Liver (tissue), 9 donors: ENCODE data around the gene HYCC2. TPM values are rescaled to one million over a fixed set of nuclear protein-coding genes. Genes with fewer than 3 reads are reported as not detected.

Experiments
- DNase-seq: peaks from one replicate; pipeline ENCODE4 v3.0.0-alpha.2; 2017; ENCODE audit warnings: low spot score
- H3K27ac ChIP-seq, 2 donors: one replicate each; pipeline ENCODE4 v1.7.0; 2013; ENCODE audit warnings: inconsistent platforms in 2 of 2, low read length in 2 of 2, control low read depth in 1 of 2, low read depth in 1 of 2, mild to moderate bottlenecking in 1 of 2
- H3K27me3 ChIP-seq, 4 donors: one replicate each; pipeline versions ENCODE4 v1.6.1 to v1.7.0; 2013; ENCODE audit warnings: low read length in 3 of 4, inconsistent platforms in 1 of 4, mild to moderate bottlenecking in 1 of 4, moderate library complexity in 1 of 4; ENCODE audit not compliant: control insufficient read depth in 4 of 4, insufficient read depth in 4 of 4
- H3K36me3 ChIP-seq, 4 donors: one replicate each; pipeline versions ENCODE4 v1.6.1 to v1.7.0; 2013; ENCODE audit warnings: low read length in 3 of 4, mild to moderate bottlenecking in 3 of 4, low read depth in 1 of 4, moderate library complexity in 1 of 4; ENCODE audit not compliant: control insufficient read depth in 4 of 4, insufficient read depth in 3 of 4
- H3K4me1 ChIP-seq, 4 donors: one replicate each; pipeline versions ENCODE4 v1.6.1 to v1.7.0; 2013; ENCODE audit warnings: low read length in 3 of 4, mild to moderate bottlenecking in 3 of 4, moderate library complexity in 1 of 4; ENCODE audit not compliant: control insufficient read depth in 4 of 4, insufficient read depth in 4 of 4
- H3K4me3 ChIP-seq, 3 donors: one replicate each; pipeline versions ENCODE4 v1.6.1 to v1.7.0; 2013; ENCODE audit warnings: low read length in 3 of 3, control low read depth in 1 of 3, low read depth in 1 of 3, mild to moderate bottlenecking in 1 of 3
- H3K9ac ChIP-seq, 2 donors: one replicate each; pipeline ENCODE4 v1.7.0; 2013; ENCODE audit warnings: low read length in 2 of 2, mild to moderate bottlenecking in 2 of 2, moderate library complexity in 2 of 2, control low read depth in 1 of 2, low read depth in 1 of 2
- H3K9me3 ChIP-seq, 4 donors: one replicate each; pipeline versions ENCODE4 v1.6.1 to v1.7.0; 2013; ENCODE audit warnings: low read length in 3 of 4; ENCODE audit not compliant: control insufficient read depth in 4 of 4
- EGR1 ChIP-seq, 2 donors: IDR thresholded peaks; 2 replicates each; pipeline ENCODE4 v1.6.1; 2016 to 2018; ENCODE audit warnings: antibody characterized with exemption in 2 of 2, low read depth in 2 of 2
- FOXA1 ChIP-seq: IDR thresholded peaks from 2 replicates; pipeline ENCODE4 v1.6.1; 2016; ENCODE audit warnings: antibody characterized with exemption
- FOXA2 ChIP-seq: IDR thresholded peaks from 2 replicates; pipeline ENCODE4 v1.6.1; 2016; ENCODE audit warnings: antibody characterized with exemption
- GABPA ChIP-seq, 2 donors: IDR thresholded peaks in 1 of 2; conservative IDR thresholded peaks in 1 of 2; 2 replicates each; pipeline ENCODE4 v1.6.1; 2016; ENCODE audit warnings: antibody characterized with exemption in 2 of 2, mild to moderate bottlenecking in 1 of 2, moderate library complexity in 1 of 2
- HNF4A ChIP-seq, 2 donors: conservative IDR thresholded peaks; 2 replicates each; pipeline ENCODE4 v1.6.1; 2016; ENCODE audit warnings: antibody characterized with exemption in 2 of 2, mild to moderate bottlenecking in 2 of 2
- HNF4G ChIP-seq: IDR thresholded peaks from 2 replicates; pipeline ENCODE4 v1.6.1; 2016; ENCODE audit warnings: antibody characterized with exemption
- JUND ChIP-seq, 2 donors: IDR thresholded peaks; 2 replicates each; pipeline ENCODE4 v1.6.1; 2016; ENCODE audit warnings: antibody characterized with exemption in 2 of 2
- NR2F2 ChIP-seq: IDR thresholded peaks from 2 replicates; pipeline ENCODE4 v1.6.1; 2016; ENCODE audit warnings: antibody characterized with exemption
- RAD21 ChIP-seq, 2 donors: IDR thresholded peaks; 2 replicates each; pipeline ENCODE4 v1.6.1; 2016; ENCODE audit warnings: antibody characterized with exemption in 2 of 2, mild to moderate bottlenecking in 2 of 2
- RXRA ChIP-seq, 2 donors: IDR thresholded peaks; 2 replicates each; pipeline ENCODE4 v1.6.1; 2017 to 2018; ENCODE audit warnings: antibody characterized with exemption in 2 of 2, mild to moderate bottlenecking in 1 of 2
- SP1 ChIP-seq: IDR thresholded peaks from 2 replicates; pipeline ENCODE4 v1.6.1; 2018; ENCODE audit warnings: antibody characterized with exemption, mild to moderate bottlenecking
- TAF1 ChIP-seq: conservative IDR thresholded peaks from 2 replicates; pipeline ENCODE4 v1.6.1; 2016; ENCODE audit warnings: antibody characterized with exemption, mild to moderate bottlenecking
- YY1 ChIP-seq: IDR thresholded peaks from 2 replicates; pipeline ENCODE4 v1.6.1; 2016; ENCODE audit warnings: antibody characterized with exemption, mild to moderate bottlenecking
- WGBS: extraction: QIAGEN DNeasy Blood & Tissue Kit; methylation state at CpG from one replicate; pipeline ENCODE4 v1.1.7; 2013; 5-methylcytosine and 5-hydroxymethylcytosine counted together
- polyA plus RNA-seq, 2 donors: library from polyadenylated mRNA; stranded (reverse) in 1 of 2; unstranded in 1 of 2; fragments of 200-250 nt in 1 of 2; fragments of >200 nt in 1 of 2; fragmentation: Nextera tagmentation in 1 of 2; extraction: Ambion mirVana in 1 of 2; gene quantifications; one replicate each; pipeline versions ENCODE4 v1.2.1 to v1.2.3, GENCODE V29; 2013 to 2015
- total RNA-seq, 2 donors: library from RNA; depleted of rRNA; stranded (reverse); fragments of >200 nt; gene quantifications; one replicate each; pipeline ENCODE4 v1.2.3, GENCODE V29; 2014
- TF ChIP-seq, protein P1 (sequence below): IDR thresholded peaks from 2 replicates; pipeline ENCODE4 v1.6.1; 2016; ENCODE audit warnings: antibody characterized with exemption
- TF ChIP-seq, protein P2 (sequence below): IDR thresholded peaks from 2 replicates; pipeline ENCODE4 v1.6.1; 2016; ENCODE audit warnings: antibody characterized with exemption
- TF ChIP-seq, protein P3 (sequence below): fragments of 150-350 bp; IDR thresholded peaks from 2 replicates; pipeline ENCODE4 v1.5.1; 2017; ENCODE audit warnings: improper control_type of control experiment, low read depth, low read length; ENCODE audit not compliant: missing input control
- TF ChIP-seq, protein P4 (sequence below): IDR thresholded peaks from 2 replicates; pipeline ENCODE4 v1.6.1; 2016; ENCODE audit warnings: antibody characterized with exemption
- TF ChIP-seq, protein P5 (sequence below): IDR thresholded peaks from 2 replicates; pipeline ENCODE4 v1.6.1; 2016; ENCODE audit warnings: antibody characterized with exemption, mild to moderate bottlenecking
- donor health status: healthy.
- donor health status: healthy.
- donor health status: healthy.
- donor health status: healthy.
- donor health status: healthy.

Gene HYCC2
- total and polyA plus RNA-seq, 4 donors = 1.5 to 15.4 (median 5.8) TPM

DNA sequence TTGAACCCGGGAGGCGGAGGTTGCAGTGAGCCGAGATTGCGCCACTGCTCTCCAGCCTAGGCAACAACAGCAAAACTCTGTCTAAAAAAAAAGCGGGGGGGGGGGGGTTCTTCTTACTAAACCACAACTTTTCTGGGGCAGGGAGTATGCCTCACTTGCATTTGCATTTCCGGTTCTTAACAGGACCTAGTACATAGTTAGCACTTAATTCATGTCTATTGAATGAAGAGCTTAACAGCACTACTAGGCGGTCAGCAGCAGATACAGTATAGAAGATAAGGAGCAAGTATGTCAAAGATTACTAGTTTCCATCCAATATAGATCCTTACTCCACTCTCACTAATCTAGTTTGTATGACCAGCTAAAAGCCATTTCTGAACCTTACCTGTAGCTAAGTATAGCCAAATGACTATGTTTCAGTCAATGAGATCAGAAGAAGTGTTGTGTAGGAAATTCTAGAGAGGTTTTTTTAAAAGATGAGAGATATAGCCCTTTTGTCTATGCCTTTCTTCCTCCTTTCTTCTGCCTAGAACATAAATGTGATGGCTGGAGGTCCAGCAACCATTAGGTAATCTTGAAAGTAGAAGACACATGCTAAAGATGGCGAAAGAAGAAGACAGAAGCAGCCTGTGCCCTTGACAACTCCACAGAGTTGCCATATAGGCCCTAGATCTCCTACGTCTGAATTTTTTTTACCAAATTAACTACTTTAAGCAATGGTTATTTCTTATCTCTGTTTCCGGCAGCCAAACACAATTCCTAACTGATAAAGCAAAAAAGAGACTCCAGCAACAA is 11.3 kb downstream of the HYCC2 start:
- Histone ChIP-seq H3K9me3 (no peaks in the 10 kb centered on the region), H3K27me3 (no peaks in the 10 kb centered on the region), H3K27ac (no peak overlapping the region), H3K4me1 (peaks cover 4 to 23% (median 19%) of the 10 kb centered on the region in 4 donors), H3K36me3 (peaks cover 0 to 3% (median 1%) of the 10 kb centered on the region in 4 donors), H3K4me3 (no peak overlapping the region), H3K9ac (no peak overlapping the region)
- WGBS = 82% methylated on average over 10 of the region's 10 CpGs
- no peak for DNase-seq
- no peak for TF ChIP-seq GABPA (IDR thresholded peaks at IDR 0.05 in 1 of 2, conservative IDR thresholded peaks at IDR 0.05 in 1 of 2)
- no peak for TF ChIP-seq JUND (IDR thresholded peaks at IDR 0.05)
- TF ChIP-seq SP1 = no peak
- no peak for TF ChIP-seq RXRA (IDR thresholded peaks at IDR 0.05)
- no peak for TF ChIP-seq HNF4A (conservative IDR thresholded peaks at IDR 0.05)
- TF ChIP-seq TAF1 = no peak
- TF ChIP-seq, protein P1, sequence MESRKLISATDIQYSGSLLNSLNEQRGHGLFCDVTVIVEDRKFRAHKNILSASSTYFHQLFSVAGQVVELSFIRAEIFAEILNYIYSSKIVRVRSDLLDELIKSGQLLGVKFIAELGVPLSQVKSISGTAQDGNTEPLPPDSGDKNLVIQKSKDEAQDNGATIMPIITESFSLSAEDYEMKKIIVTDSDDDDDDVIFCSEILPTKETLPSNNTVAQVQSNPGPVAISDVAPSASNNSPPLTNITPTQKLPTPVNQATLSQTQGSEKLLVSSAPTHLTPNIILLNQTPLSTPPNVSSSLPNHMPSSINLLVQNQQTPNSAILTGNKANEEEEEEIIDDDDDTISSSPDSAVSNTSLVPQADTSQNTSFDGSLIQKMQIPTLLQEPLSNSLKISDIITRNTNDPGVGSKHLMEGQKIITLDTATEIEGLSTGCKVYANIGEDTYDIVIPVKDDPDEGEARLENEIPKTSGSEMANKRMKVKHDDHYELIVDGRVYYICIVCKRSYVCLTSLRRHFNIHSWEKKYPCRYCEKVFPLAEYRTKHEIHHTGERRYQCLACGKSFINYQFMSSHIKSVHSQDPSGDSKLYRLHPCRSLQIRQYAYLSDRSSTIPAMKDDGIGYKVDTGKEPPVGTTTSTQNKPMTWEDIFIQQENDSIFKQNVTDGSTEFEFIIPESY = no peak
- no peak for TF ChIP-seq YY1
- TF ChIP-seq EGR1 (IDR thresholded peaks at IDR 0.05; ENCODE audit: low read depth in 2 of 2) = no peak
- TF ChIP-seq HNF4G = no peak
- TF ChIP-seq, protein P2, sequence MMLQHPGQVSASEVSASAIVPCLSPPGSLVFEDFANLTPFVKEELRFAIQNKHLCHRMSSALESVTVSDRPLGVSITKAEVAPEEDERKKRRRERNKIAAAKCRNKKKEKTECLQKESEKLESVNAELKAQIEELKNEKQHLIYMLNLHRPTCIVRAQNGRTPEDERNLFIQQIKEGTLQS = no peak
- no peak for TF ChIP-seq FOXA2
- TF ChIP-seq RAD21 (IDR thresholded peaks at IDR 0.05) = no peak
- no peak for TF ChIP-seq FOXA1
- TF ChIP-seq, protein P3, sequence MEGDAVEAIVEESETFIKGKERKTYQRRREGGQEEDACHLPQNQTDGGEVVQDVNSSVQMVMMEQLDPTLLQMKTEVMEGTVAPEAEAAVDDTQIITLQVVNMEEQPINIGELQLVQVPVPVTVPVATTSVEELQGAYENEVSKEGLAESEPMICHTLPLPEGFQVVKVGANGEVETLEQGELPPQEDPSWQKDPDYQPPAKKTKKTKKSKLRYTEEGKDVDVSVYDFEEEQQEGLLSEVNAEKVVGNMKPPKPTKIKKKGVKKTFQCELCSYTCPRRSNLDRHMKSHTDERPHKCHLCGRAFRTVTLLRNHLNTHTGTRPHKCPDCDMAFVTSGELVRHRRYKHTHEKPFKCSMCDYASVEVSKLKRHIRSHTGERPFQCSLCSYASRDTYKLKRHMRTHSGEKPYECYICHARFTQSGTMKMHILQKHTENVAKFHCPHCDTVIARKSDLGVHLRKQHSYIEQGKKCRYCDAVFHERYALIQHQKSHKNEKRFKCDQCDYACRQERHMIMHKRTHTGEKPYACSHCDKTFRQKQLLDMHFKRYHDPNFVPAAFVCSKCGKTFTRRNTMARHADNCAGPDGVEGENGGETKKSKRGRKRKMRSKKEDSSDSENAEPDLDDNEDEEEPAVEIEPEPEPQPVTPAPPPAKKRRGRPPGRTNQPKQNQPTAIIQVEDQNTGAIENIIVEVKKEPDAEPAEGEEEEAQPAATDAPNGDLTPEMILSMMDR = no peak
- TF ChIP-seq, protein P4, sequence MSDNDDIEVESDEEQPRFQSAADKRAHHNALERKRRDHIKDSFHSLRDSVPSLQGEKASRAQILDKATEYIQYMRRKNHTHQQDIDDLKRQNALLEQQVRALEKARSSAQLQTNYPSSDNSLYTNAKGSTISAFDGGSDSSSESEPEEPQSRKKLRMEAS = no peak
- TF ChIP-seq NR2F2 = no peak
- TF ChIP-seq, protein P5, sequence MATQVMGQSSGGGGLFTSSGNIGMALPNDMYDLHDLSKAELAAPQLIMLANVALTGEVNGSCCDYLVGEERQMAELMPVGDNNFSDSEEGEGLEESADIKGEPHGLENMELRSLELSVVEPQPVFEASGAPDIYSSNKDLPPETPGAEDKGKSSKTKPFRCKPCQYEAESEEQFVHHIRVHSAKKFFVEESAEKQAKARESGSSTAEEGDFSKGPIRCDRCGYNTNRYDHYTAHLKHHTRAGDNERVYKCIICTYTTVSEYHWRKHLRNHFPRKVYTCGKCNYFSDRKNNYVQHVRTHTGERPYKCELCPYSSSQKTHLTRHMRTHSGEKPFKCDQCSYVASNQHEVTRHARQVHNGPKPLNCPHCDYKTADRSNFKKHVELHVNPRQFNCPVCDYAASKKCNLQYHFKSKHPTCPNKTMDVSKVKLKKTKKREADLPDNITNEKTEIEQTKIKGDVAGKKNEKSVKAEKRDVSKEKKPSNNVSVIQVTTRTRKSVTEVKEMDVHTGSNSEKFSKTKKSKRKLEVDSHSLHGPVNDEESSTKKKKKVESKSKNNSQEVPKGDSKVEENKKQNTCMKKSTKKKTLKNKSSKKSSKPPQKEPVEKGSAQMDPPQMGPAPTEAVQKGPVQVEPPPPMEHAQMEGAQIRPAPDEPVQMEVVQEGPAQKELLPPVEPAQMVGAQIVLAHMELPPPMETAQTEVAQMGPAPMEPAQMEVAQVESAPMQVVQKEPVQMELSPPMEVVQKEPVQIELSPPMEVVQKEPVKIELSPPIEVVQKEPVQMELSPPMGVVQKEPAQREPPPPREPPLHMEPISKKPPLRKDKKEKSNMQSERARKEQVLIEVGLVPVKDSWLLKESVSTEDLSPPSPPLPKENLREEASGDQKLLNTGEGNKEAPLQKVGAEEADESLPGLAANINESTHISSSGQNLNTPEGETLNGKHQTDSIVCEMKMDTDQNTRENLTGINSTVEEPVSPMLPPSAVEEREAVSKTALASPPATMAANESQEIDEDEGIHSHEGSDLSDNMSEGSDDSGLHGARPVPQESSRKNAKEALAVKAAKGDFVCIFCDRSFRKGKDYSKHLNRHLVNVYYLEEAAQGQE = no peak
